ACC112 (cell line): ENCODE measurements around the gene EPOP.
A peak's percentile ranks its signal among the peaks of the same experiment; 100 is the strongest.

Experiments used
- H2AFZ ChIP-seq: fragments of 200-600 bp; sonication (generic); one replicate; pipeline ENCODE4 v1.6.0; 2017; ENCODE audit warnings: antibody characterized with exemption, low read length; ENCODE audit not compliant: unreplicated experiment
- H3K27ac ChIP-seq: fragments of 200-600 bp; sonication (generic); 2 replicates; pipeline ENCODE4 v1.5.1; 2014; ENCODE audit warnings: low read depth, mild to moderate bottlenecking, antibody characterized with exemption, low read length, moderate library complexity
- H3K27me3 ChIP-seq: fragments of 200-600 bp; sonication (generic); 2 replicates; pipeline ENCODE4 v1.6.1; 2014; ENCODE audit warnings: mild to moderate bottlenecking, antibody characterized with exemption, low read length, moderate library complexity, mixed read lengths; ENCODE audit not compliant: insufficient read depth
- H3K36me3 ChIP-seq: fragments of 200-600 bp; sonication (generic); 2 replicates; pipeline ENCODE4 v1.6.1; 2016; ENCODE audit warnings: mild to moderate bottlenecking, antibody characterized with exemption, low read length, moderate library complexity, mixed read lengths; ENCODE audit not compliant: insufficient read depth
- H3K4me1 ChIP-seq: fragments of 200-600 bp; sonication (generic); one replicate; pipeline ENCODE4 v1.6.1; 2016; ENCODE audit warnings: low read length, mixed read lengths; ENCODE audit not compliant: insufficient read depth, unreplicated experiment, control insufficient read depth
- H3K4me3 ChIP-seq: fragments of 200-600 bp; sonication (generic); 2 replicates; pipeline ENCODE4 v1.5.1; 2014; ENCODE audit warnings: mild to moderate bottlenecking, low read depth, low read length
- H3K79me2 ChIP-seq: fragments of 200-600 bp; sonication (generic); one replicate; pipeline ENCODE4 v1.6.0; 2016; ENCODE audit warnings: low read length; ENCODE audit not compliant: control insufficient read depth, unreplicated experiment, insufficient read depth

EPOP gene

GRCh38 chr17:38712593-38712992, 37.8 kb upstream of the EPOP start:
- H3K36me3 ChIP-seq = 0 out of 2 replicates have a peak, but pooled peaks cover 6% of the 10 kb centered on the region
- no peak overlapping the region for H2AFZ ChIP-seq
- H3K4me1 ChIP-seq = no peaks in the 10 kb centered on the region
- H3K27ac ChIP-seq = no peak overlapping the region
- peaks cover 3% of the 10 kb centered on the region for H3K79me2 ChIP-seq
- H3K27me3 ChIP-seq = no peaks in the 10 kb centered on the region
- no peak overlapping the region for H3K4me3 ChIP-seq

- Histone ChIP-seq H3K4me3 (no peak overlapping the region), H3K4me1 (no peaks in the 10 kb centered on the region), H3K27ac (no peak overlapping the region), H3K79me2 (peaks cover 7% of the 10 kb centered on the region), H2AFZ (no peak overlapping the region), H3K36me3 (0 out of 2 replicates have a peak, but pooled peaks cover 6% of the 10 kb centered on the region), H3K27me3 (no peaks in the 10 kb centered on the region)
Measured at GRCh38 chr17:38711792-38712571, 37.2 kb upstream of the EPOP start.

- Histone ChIP-seq H3K4me1 (no peaks in the 10 kb centered on the region), H3K27ac (no peak overlapping the region), H3K4me3 (no peak overlapping the region), H3K79me2 (peaks cover 16% of the 10 kb centered on the region), H3K27me3 (no peaks in the 10 kb centered on the region), H3K36me3 (0 out of 2 replicates have a peak, but pooled peaks cover 6% of the 10 kb centered on the region), H2AFZ (no peak overlapping the region)
Measured at GRCh38 chr17:38710985-38711384, 36.2 kb upstream of the EPOP start.

- H3K4me1 ChIP-seq = no peaks in the 10 kb centered on the region
Measured at GRCh38 chr17:38710604-38710962, 35.8 kb upstream of the EPOP start.

GRCh38 chr17:38709864-38710603, 35.3 kb upstream of the EPOP start:
- Histone ChIP-seq H3K27ac (no peak overlapping the region), H3K4me1 (no peaks in the 10 kb centered on the region), H3K4me3 (no peak overlapping the region), H3K79me2 (peaks cover 22% of the 10 kb centered on the region), H3K36me3 (0 out of 2 replicates have a peak, but pooled peaks cover 6% of the 10 kb centered on the region), H3K27me3 (no peaks in the 10 kb centered on the region), H2AFZ (no peak overlapping the region)

More at GRCh38 chr17:38710604-38710962, 35.8 kb upstream of the EPOP start:
- no peaks in the 10 kb centered on the region for H3K27me3 ChIP-seq
- no peak overlapping the region for H3K27ac ChIP-seq
- 0 out of 2 replicates have a peak, but pooled peaks cover 6% of the 10 kb centered on the region for H3K36me3 ChIP-seq
- no peak overlapping the region for H3K4me3 ChIP-seq
- no peak overlapping the region for H2AFZ ChIP-seq
- H3K79me2 ChIP-seq = peaks cover 20% of the 10 kb centered on the region

- no peak overlapping the region for H3K27ac ChIP-seq
- 0 out of 2 replicates have a peak, but pooled peaks cover 6% of the 10 kb centered on the region for H3K36me3 ChIP-seq
- H3K79me2 ChIP-seq = peaks cover 27% of the 10 kb centered on the region
- no peaks in the 10 kb centered on the region for H3K4me1 ChIP-seq
- no peak overlapping the region for H3K4me3 ChIP-seq
- no peak overlapping the region for H2AFZ ChIP-seq
- no peaks in the 10 kb centered on the region for H3K27me3 ChIP-seq
Measured at GRCh38 chr17:38709104-38709820, 34.5 kb upstream of the EPOP start.

GRCh38 chr17:38707678-38708351, 33.1 kb upstream of the EPOP start:
- H3K4me3 ChIP-seq = no peak overlapping the region

GRCh38 chr17:38706505-38707216, 31.9 kb upstream of the EPOP start:
- H2AFZ ChIP-seq = peak overlapping the region; percentile 3
- no peaks in the 10 kb centered on the region for H3K27me3 ChIP-seq
- H3K4me3 ChIP-seq = peak overlapping the region; percentile 97
- H3K36me3 ChIP-seq = 0 out of 2 replicates have a peak, but pooled peaks cover 6% of the 10 kb centered on the region
- H3K79me2 ChIP-seq = peaks cover 29% of the 10 kb centered on the region
- H3K27ac ChIP-seq = no peak overlapping the region
- peaks cover 5% of the 10 kb centered on the region for H3K4me1 ChIP-seq

More at GRCh38 chr17:38707678-38708351, 33.1 kb upstream of the EPOP start:
- H3K27ac ChIP-seq = no peak overlapping the region
- peaks cover 29% of the 10 kb centered on the region for H3K79me2 ChIP-seq
- H2AFZ ChIP-seq = no peak overlapping the region
- H3K4me1 ChIP-seq = peaks cover 4% of the 10 kb centered on the region
- 0 out of 2 replicates have a peak, but pooled peaks cover 6% of the 10 kb centered on the region for H3K36me3 ChIP-seq
- no peaks in the 10 kb centered on the region for H3K27me3 ChIP-seq

- peaks cover 29% of the 10 kb centered on the region for H3K79me2 ChIP-seq
Measured at GRCh38 chr17:38705803-38706504, 31.2 kb upstream of the EPOP start.

More at GRCh38 chr17:38705803-38706504, 31.2 kb upstream of the EPOP start:
- H3K4me3 ChIP-seq = peak overlapping the region; percentile 97
- peaks cover 12% of the 10 kb centered on the region for H3K4me1 ChIP-seq
- H3K27me3 ChIP-seq = no peaks in the 10 kb centered on the region
- H3K27ac ChIP-seq = no peak overlapping the region
- 0 out of 2 replicates have a peak, but pooled peaks cover 6% of the 10 kb centered on the region for H3K36me3 ChIP-seq
- H2AFZ ChIP-seq = peak overlapping the region; percentile 15
